Measurements from ENCODE around the gene TMCC1.

DNA sequence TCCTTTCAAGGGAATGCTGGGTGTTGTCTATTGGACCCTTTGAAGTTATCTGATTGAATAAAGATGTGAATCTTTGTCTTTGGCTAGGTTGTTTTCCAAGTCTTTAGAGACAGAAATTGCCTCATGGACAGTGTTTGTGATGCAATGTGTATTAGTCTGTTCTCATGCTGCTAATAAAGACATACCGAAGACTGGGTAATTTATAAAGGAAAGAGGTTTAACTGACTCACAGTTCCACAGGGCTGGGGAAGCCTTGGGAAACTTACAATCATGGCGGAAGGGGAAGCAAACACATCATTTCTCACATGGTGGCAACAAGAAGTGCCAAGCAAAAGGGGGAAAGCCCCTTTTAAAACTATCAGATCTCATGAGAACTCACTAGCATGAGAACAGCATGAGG is 198.3 kb downstream of the TMCC1 start:
- TF ChIP-seq ZNF384 (IDR thresholded peaks at IDR 0.05) = no peak
- TF ChIP-seq BHLHE40 (IDR thresholded peaks at IDR 0.05; ENCODE audit: borderline replicate concordance) = no peak
- TF ChIP-seq NFRKB (IDR thresholded peaks at IDR 0.05) = no peak
- TF ChIP-seq SP1 (IDR thresholded peaks at IDR 0.05) = no peak
- TF ChIP-seq FOXK2 (IDR thresholded peaks at IDR 0.05) = no peak
- TF ChIP-seq ARNT (IDR thresholded peaks at IDR 0.05) = no peak
- TF ChIP-seq SUZ12 (IDR thresholded peaks at IDR 0.05) = no peak
- TF ChIP-seq, protein P1, sequence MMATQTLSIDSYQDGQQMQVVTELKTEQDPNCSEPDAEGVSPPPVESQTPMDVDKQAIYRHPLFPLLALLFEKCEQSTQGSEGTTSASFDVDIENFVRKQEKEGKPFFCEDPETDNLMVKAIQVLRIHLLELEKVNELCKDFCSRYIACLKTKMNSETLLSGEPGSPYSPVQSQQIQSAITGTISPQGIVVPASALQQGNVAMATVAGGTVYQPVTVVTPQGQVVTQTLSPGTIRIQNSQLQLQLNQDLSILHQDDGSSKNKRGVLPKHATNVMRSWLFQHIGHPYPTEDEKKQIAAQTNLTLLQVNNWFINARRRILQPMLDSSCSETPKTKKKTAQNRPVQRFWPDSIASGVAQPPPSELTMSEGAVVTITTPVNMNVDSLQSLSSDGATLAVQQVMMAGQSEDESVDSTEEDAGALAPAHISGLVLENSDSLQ (IDR thresholded peaks at IDR 0.05) = no peak
- TF ChIP-seq L3MBTL2 (conservative IDR thresholded peaks at IDR 0.05) = no peak
- TF ChIP-seq HDGF (IDR thresholded peaks at IDR 0.05; ENCODE audit: borderline replicate concordance) = no peak
